IMR-90 (cell line): ENCODE results near the gene ROBO3.

Experiments
- BHLHE40 ChIP-seq: fragments of 150-350 bp; IDR thresholded peaks from 2 replicates; pipeline ENCODE4 v1.6.1; 2016; ENCODE audit warnings: mild to moderate bottlenecking, low read depth, low read length
- CEBPB ChIP-seq: IDR thresholded peaks from 2 replicates; pipeline ENCODE4 v1.6.1; 2012; ENCODE audit warnings: low read depth, low read length, improper control_type of control experiment
- CHD1 ChIP-seq: IDR thresholded peaks from 2 replicates; pipeline ENCODE4 v1.6.1; 2012; ENCODE audit warnings: low read depth, low read length, improper control_type of control experiment
- POLR2A ChIP-seq: IDR thresholded peaks from 2 replicates; pipeline ENCODE4 v1.6.1; 2012; ENCODE audit warnings: mild to moderate bottlenecking, low read depth, low read length
- RAD21 ChIP-seq: IDR thresholded peaks from 2 replicates; pipeline ENCODE4 v1.6.1; 2012; ENCODE audit warnings: low read length, improper control_type of control experiment
- SMC3 ChIP-seq: fragments of 150-350 bp; IDR thresholded peaks from 2 replicates; pipeline ENCODE4 v1.6.1; 2016; ENCODE audit warnings: low read depth, mild to moderate bottlenecking, antibody characterized with exemption, low read length, moderate library complexity
- TF ChIP-seq, protein P1 (sequence below): conservative IDR thresholded peaks from 2 replicates; pipeline ENCODE4 v1.5.1; 2012; ENCODE audit warnings: mild to moderate bottlenecking, low read depth, low read length, improper control_type of control experiment
- TF ChIP-seq, protein P2 (sequence below): fragments of 150-350 bp; IDR thresholded peaks from 2 replicates; pipeline ENCODE4 v1.6.1; 2016; ENCODE audit warnings: low read depth, mild to moderate bottlenecking, low read length, moderate library complexity, borderline replicate concordance

- no peak for TF ChIP-seq CHD1
- TF ChIP-seq, protein P1, sequence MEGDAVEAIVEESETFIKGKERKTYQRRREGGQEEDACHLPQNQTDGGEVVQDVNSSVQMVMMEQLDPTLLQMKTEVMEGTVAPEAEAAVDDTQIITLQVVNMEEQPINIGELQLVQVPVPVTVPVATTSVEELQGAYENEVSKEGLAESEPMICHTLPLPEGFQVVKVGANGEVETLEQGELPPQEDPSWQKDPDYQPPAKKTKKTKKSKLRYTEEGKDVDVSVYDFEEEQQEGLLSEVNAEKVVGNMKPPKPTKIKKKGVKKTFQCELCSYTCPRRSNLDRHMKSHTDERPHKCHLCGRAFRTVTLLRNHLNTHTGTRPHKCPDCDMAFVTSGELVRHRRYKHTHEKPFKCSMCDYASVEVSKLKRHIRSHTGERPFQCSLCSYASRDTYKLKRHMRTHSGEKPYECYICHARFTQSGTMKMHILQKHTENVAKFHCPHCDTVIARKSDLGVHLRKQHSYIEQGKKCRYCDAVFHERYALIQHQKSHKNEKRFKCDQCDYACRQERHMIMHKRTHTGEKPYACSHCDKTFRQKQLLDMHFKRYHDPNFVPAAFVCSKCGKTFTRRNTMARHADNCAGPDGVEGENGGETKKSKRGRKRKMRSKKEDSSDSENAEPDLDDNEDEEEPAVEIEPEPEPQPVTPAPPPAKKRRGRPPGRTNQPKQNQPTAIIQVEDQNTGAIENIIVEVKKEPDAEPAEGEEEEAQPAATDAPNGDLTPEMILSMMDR, result no peak
- no peak for TF ChIP-seq POLR2A
- TF ChIP-seq SMC3, result no peak
- TF ChIP-seq, protein P2, sequence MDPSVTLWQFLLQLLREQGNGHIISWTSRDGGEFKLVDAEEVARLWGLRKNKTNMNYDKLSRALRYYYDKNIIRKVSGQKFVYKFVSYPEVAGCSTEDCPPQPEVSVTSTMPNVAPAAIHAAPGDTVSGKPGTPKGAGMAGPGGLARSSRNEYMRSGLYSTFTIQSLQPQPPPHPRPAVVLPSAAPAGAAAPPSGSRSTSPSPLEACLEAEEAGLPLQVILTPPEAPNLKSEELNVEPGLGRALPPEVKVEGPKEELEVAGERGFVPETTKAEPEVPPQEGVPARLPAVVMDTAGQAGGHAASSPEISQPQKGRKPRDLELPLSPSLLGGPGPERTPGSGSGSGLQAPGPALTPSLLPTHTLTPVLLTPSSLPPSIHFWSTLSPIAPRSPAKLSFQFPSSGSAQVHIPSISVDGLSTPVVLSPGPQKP, result no peak
- TF ChIP-seq CEBPB, result no peak
- TF ChIP-seq BHLHE40, result no peak
- no peak for TF ChIP-seq RAD21
Observed at GRCh38 chr11:124825876-124826275, 39.4 kb upstream of the ROBO3 start.
